B cell (primary cell): ENCODE measurements around the gene FHL1. TPM values are rescaled to one million over a fixed set of nuclear protein-coding genes. Genes with fewer than 3 reads are reported as not detected.
A peak's percentile ranks its signal among the peaks of the same experiment; 100 is the strongest.

Source experiments
- ATAC-seq: fragments of 200-7000 bp; cut with Tn5 transposase; one replicate; pipeline ENCODE4 v1.10.0; 2021; ENCODE audit warnings: low read depth, mild to moderate bottlenecking, moderate number of reproducible peaks, moderate library complexity
- CTCF ChIA-PET: fragments of 350-600 bp; sonication (Branson Sonifier 250); formaldehyde crosslinking; loops from one replicate; lab custom pipeline; 2021; ENCODE audit warnings: antibody characterized with exemption, inconsistent platforms; lab: Charles Lee
- POLR2A ChIA-PET: fragments of 350-600 bp; sonication (Branson Sonifier 250); formaldehyde crosslinking; loops from one replicate; lab custom pipeline; 2021; ENCODE audit warnings: antibody characterized with exemption; lab: Charles Lee
- DNase-seq: peaks from one replicate; pipeline ENCODE4 v3.0.0; 2013
- H2AFZ ChIP-seq: 2 replicates; pipeline ENCODE4 v1.6.1; 2012; ENCODE audit warnings: mild to moderate bottlenecking, low read depth, low read length; ENCODE audit not compliant: insufficient read depth, poor library complexity, severe bottlenecking
- H3K27ac ChIP-seq, 2 donors: 1 replicate in 1 of 2; 2 replicates in 1 of 2; pipeline ENCODE4 v1.5.1; 2012 to 2013; ENCODE audit warnings: low read length in 2 of 2, mild to moderate bottlenecking in 2 of 2, moderate library complexity in 1 of 2
- H3K27me3 ChIP-seq, 4 experiments: fragments of 200-600 bp in 1 of 4; sonication (generic) in 1 of 4; replicated peaks in 1 of 4; 1 replicate in 2 of 4; 2 replicates in 2 of 4; pipeline versions ENCODE4 v1.6.1 to v1.7.0; 2013 to 2016; ENCODE audit warnings: low read length in 3 of 4, mild to moderate bottlenecking in 2 of 4, mixed read lengths in 1 of 4, moderate library complexity in 1 of 4; ENCODE audit not compliant: insufficient read depth in 4 of 4, control insufficient read depth in 3 of 4; ENCODE audit errors: control extremely low read depth in 1 of 4
- H3K36me3 ChIP-seq, 2 experiments: replicated peaks in 1 of 2; 1 replicate in 1 of 2; 2 replicates in 1 of 2; pipeline versions ENCODE4 v1.6.1 to v1.7.1; 2013; ENCODE audit warnings: low read length in 1 of 2; ENCODE audit not compliant: insufficient read depth in 2 of 2, control insufficient read depth in 1 of 2; ENCODE audit errors: control extremely low read depth in 1 of 2, extremely low read depth in 1 of 2
- H3K4me1 ChIP-seq, 2 donors: fragments of 200-600 bp in 1 of 2; sonication (generic) in 1 of 2; 1 replicate in 1 of 2; 2 replicates in 1 of 2; pipeline versions ENCODE4 v1.5.1 to v1.6.1; 2013 to 2017; ENCODE audit warnings: low read length in 2 of 2; ENCODE audit not compliant: control insufficient read depth in 2 of 2, insufficient read depth in 2 of 2
- H3K4me2 ChIP-seq: replicated peaks from 2 replicates; pipeline ENCODE3; 2012; ENCODE audit warnings: mild to moderate bottlenecking, low read depth, low read length; ENCODE audit not compliant: poor library complexity, severe bottlenecking
- H3K4me3 ChIP-seq, 5 experiments: fragments of 200-600 bp in 1 of 5; sonication (generic) in 1 of 5; 1 replicate in 3 of 5; 2 replicates in 2 of 5; pipeline versions ENCODE4 v1.5.1 to v1.7.0; 2011 to 2016; ENCODE audit warnings: low read length in 4 of 5, mild to moderate bottlenecking in 4 of 5, low read depth in 2 of 5, control low read depth in 1 of 5, moderate library complexity in 1 of 5; ENCODE audit not compliant: insufficient read depth in 1 of 5; ENCODE audit errors: control extremely low read depth in 1 of 5, extremely low read depth in 1 of 5
- H3K79me2 ChIP-seq: fragments of 200-600 bp; sonication (generic); one replicate; pipeline ENCODE4 v1.6.0; 2016; ENCODE audit warnings: low read length; ENCODE audit not compliant: control insufficient read depth, insufficient read depth
- H3K9ac ChIP-seq: fragments of 200-600 bp; sonication (generic); 2 replicates; pipeline ENCODE4 v1.6.1; 2017; ENCODE audit warnings: mild to moderate bottlenecking, low read length, moderate library complexity
- H3K9me3 ChIP-seq, 3 donors: one replicate each; pipeline versions ENCODE4 v1.6.1 to v1.7.1; 2013; ENCODE audit warnings: low read length in 2 of 3; ENCODE audit not compliant: control insufficient read depth in 2 of 3, insufficient read depth in 1 of 3; ENCODE audit errors: control extremely low read depth in 1 of 3
- H4K20me1 ChIP-seq: 2 replicates; pipeline ENCODE4 v1.6.0; 2012; ENCODE audit warnings: mild to moderate bottlenecking, low read length; ENCODE audit not compliant: insufficient read depth, control insufficient read depth, poor library complexity, severe bottlenecking
- H3K27ac Mint-ChIP-seq: one replicate; pipeline ENCODE4 v1.8.0; 2021; ENCODE audit warnings: mixed read lengths
- H3K27me3 Mint-ChIP-seq: one replicate; pipeline ENCODE4 v1.8.0; 2021; ENCODE audit warnings: mixed read lengths
- H3K4me1 Mint-ChIP-seq: one replicate; pipeline ENCODE4 v1.8.0; 2021; ENCODE audit warnings: mixed read lengths
- H3K4me3 Mint-ChIP-seq: one replicate; pipeline ENCODE4 v1.8.0; 2021; ENCODE audit warnings: mixed read lengths
- H3K9me3 Mint-ChIP-seq: one replicate; pipeline ENCODE4 v1.8.0; 2022; ENCODE audit warnings: mixed read lengths; ENCODE audit not compliant: insufficient read depth
- EZH2 ChIP-seq: IDR thresholded peaks from 2 replicates; pipeline ENCODE4 v1.6.1; 2012; ENCODE audit warnings: borderline replicate concordance, low read depth, mild to moderate bottlenecking, moderate library complexity, low read length; ENCODE audit not compliant: insufficient read depth, poor library complexity, severe bottlenecking
- WGBS: methylation state at CpG from one replicate; pipeline ENCODE4 v1.1.5; 2013; ENCODE audit warnings: missing lambda C conversion rate; ENCODE audit not compliant: insufficient coverage; 5-methylcytosine and 5-hydroxymethylcytosine counted together
- intact Hi-C: fragments of 100-400 bp; cut with micrococcal nuclease; formaldehyde crosslinking; loops from one replicate; pipeline ENCODE4 v1.10.0; 2022
- polyA plus RNA-seq: library from polyadenylated mRNA; depleted of rRNA; stranded (reverse); fragments of >200 nt; gene quantifications from 2 replicates; pipeline ENCODE4 v1.2.3, GENCODE V29; 2012
- total RNA-seq, 2 donors: library from RNA; stranded (reverse); fragments of 120-200 nt in 1 of 2; gene quantifications; 1 replicate in 1 of 2; 2 replicates in 1 of 2; pipeline versions ENCODE4 v1.2.3 to v1.2.4, GENCODE V29; 2013 to 2022
- TF ChIP-seq, protein P1 (sequence below): fragments of 200-600 bp; IDR thresholded peaks from one replicate; pipeline ENCODE4 v1.8.0; 2022; ENCODE audit warnings: antibody characterized with exemption, mild to moderate bottlenecking

Gene FHL1
- total and polyA plus RNA-seq, 2 donors (not counting 1 experiment from before 2014, with no cell fraction given): 6.7 to 8.0 TPM

DNA sequence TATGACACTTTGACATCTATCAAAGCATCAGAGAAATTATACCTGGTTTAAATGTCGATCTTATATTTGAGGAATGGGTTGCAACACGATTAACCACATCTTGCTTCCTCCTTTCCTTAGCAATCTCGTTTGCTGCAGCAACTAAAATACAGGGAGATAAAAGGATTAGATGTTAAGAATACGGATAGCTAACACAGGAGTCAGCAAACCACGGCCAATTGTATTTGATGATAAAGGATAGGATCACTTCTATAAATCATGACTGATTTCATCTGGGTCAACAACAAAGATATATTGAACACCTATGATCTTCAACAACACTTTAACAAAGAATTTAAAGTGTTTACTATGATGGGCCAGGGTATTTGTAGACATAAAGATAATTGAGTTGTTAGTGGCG is 98.9 kb downstream of the FHL1 start:
- Histone ChIP-seq H3K79me2 (no peaks in the 10 kb centered on the region), H3K4me1 (peaks cover 5% of the 10 kb centered on the region in 2 donors), H2AFZ (no peak overlapping the region), H4K20me1 (no peaks in the 10 kb centered on the region), H3K9me3 (no peaks in the 10 kb centered on the region), H3K36me3 (peaks cover 0 to 20% of the 10 kb centered on the region in 2 experiments), H3K9ac (no peak overlapping the region), H3K4me3 (no peak overlapping the region), H3K27ac (no peak overlapping the region), H3K27me3 (no peaks in the 10 kb centered on the region), H3K4me2 (no peak overlapping the region)
- no peak overlapping the region for H3K27ac Mint-ChIP-seq
- POLR2A ChIA-PET: no interaction called here
- peaks cover 7% of the 10 kb centered on the region for H3K4me1 Mint-ChIP-seq
- H3K4me3 Mint-ChIP-seq: no peak overlapping the region
- WGBS: no CpG with 5 or more reads among the region's 6 CpGs
- ATAC-seq: no peak
- no peaks in the 10 kb centered on the region for H3K9me3 Mint-ChIP-seq
- H3K27me3 Mint-ChIP-seq: no peaks in the 10 kb centered on the region
- DNase-seq: no peak
- TF ChIP-seq, protein P1, sequence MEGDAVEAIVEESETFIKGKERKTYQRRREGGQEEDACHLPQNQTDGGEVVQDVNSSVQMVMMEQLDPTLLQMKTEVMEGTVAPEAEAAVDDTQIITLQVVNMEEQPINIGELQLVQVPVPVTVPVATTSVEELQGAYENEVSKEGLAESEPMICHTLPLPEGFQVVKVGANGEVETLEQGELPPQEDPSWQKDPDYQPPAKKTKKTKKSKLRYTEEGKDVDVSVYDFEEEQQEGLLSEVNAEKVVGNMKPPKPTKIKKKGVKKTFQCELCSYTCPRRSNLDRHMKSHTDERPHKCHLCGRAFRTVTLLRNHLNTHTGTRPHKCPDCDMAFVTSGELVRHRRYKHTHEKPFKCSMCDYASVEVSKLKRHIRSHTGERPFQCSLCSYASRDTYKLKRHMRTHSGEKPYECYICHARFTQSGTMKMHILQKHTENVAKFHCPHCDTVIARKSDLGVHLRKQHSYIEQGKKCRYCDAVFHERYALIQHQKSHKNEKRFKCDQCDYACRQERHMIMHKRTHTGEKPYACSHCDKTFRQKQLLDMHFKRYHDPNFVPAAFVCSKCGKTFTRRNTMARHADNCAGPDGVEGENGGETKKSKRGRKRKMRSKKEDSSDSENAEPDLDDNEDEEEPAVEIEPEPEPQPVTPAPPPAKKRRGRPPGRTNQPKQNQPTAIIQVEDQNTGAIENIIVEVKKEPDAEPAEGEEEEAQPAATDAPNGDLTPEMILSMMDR: no peak
- TF ChIP-seq EZH2: no peak
- intact Hi-C loops: no loop called here
- CTCF ChIA-PET: no interaction called here

DNA sequence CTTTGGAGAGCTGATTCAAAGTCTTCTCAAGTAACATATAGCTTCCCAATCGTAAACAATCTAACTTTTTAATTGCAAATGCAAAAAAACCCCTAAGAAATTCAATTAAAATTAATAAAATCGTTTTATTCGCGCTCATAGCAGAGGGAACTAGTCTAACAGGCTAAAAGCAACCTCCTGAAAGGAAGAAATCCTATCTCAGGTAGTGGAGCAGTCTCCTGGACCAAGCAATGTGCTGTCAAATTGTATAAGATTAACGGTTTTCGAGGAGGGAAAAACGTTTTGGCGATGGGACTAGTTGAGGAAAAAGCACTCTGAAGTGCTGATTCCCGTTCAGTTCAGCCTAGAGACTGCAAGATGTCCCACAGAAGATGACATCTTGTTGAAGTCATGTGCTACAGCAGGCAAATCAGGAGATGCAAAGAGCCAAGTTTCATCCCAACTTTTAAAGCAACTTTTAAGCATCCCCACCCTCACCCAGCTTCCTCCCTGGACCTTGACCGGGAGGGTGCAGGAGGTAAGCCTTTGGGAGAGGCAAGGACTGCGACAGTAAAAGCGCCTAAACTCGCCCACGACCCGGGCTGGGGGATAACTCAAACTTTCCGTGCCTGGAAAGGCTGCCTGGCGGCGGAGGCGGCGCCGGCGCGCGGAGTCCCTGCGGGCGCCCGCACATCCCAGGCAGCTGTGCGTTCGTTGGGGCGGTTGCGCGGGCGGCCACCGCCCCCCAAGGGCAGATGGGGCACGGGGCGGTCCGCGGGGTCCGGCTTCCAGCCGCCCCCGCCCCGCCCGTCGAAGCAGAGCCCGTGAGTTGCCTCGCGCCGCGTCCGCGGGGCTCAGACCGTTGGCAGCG is 103.1 kb downstream of the FHL1 start:
- Histone ChIP-seq H3K4me3 (peak overlapping the region; percentile 38 to 75 (median 67)), H2AFZ (peak overlapping the region; percentile 90), H3K27me3 (no peaks in the 10 kb centered on the region), H3K4me1 (peaks cover 5 to 11% of the 10 kb centered on the region in 2 donors), H3K27ac (peak overlapping the region; percentile 47 to 70), H3K9me3 (no peaks in the 10 kb centered on the region), H4K20me1 (no peaks in the 10 kb centered on the region), H3K9ac (peak overlapping the region; percentile 73), H3K36me3 (no peaks in the 10 kb centered on the region), H3K79me2 (no peaks in the 10 kb centered on the region), H3K4me2 (peak overlapping the region; percentile 72)
- intact Hi-C loops: loop anchor here (2.0 to 5.0 kb wide), 4 partner anchors 22 to 278 kb away; partner anchors contain the start of genes FHL1, HTATSF1 and MMGT1
- WGBS: 0% methylated on average over 31 of the region's 53 CpGs
- peaks cover 10% of the 10 kb centered on the region for H3K4me1 Mint-ChIP-seq
- peak; percentile 28 for ATAC-seq
- peak overlapping the region; percentile 77 for H3K27ac Mint-ChIP-seq
- H3K27me3 Mint-ChIP-seq: no peaks in the 10 kb centered on the region
- no peak for DNase-seq
- TF ChIP-seq, protein P1: no peak
- TF ChIP-seq EZH2: no peak
- ChIA-PET CTCF (interaction anchor here (1.7 kb wide), 1 partner anchor 18 kb away, joined by 7 read pairs; no protein-coding TSS in a partner anchor), POLR2A (interaction anchor here (0.6 kb wide), 1 partner anchor 19 kb away, joined by 3 read pairs; no protein-coding TSS in a partner anchor)
- H3K9me3 Mint-ChIP-seq: no peaks in the 10 kb centered on the region
- peak overlapping the region; percentile 87 for H3K4me3 Mint-ChIP-seq
